K562 (cell line): Measurements from ENCODE around the gene SCAMP3. TPM values are rescaled to one million over a fixed set of nuclear protein-coding genes. Genes with fewer than 3 reads are reported as not detected.

Source experiments
- AFF4 ChIP-seq: sonication (generic); formaldehyde crosslinking; IDR thresholded peaks from 2 replicates; pipeline ENCODE4 v1.8.0; 2023; ENCODE audit warnings: mild to moderate bottlenecking, missing genetic modification reagents
- CC2D1A ChIP-seq: fragments of 450-650 bp; IDR thresholded peaks from 2 replicates; pipeline ENCODE4 v1.6.1; 2017; ENCODE audit warnings: mild to moderate bottlenecking
- CCNT2 ChIP-seq: IDR thresholded peaks from 2 replicates; pipeline ENCODE4 v1.6.1; 2011; ENCODE audit warnings: borderline replicate concordance, low read depth, mild to moderate bottlenecking, moderate library complexity, mixed read lengths, low read length; ENCODE audit not compliant: insufficient read length; ENCODE audit errors: extremely low read depth
- CREB3 ChIP-seq: fragments of 450-650 bp; conservative IDR thresholded peaks from 2 replicates; pipeline ENCODE4 v1.6.1; 2016; ENCODE audit warnings: missing genetic modification characterization, low read depth, mild to moderate bottlenecking, missing compliant biosample characterization, moderate library complexity
- HDAC1 ChIP-seq, 2 experiments: fragments of 450-650 bp; IDR thresholded peaks; 2 replicates each; pipeline ENCODE4 v1.6.1; 2016 to 2017; ENCODE audit warnings: inconsistent platforms in 1 of 2, mild to moderate bottlenecking in 1 of 2, moderate library complexity in 1 of 2
- HLTF ChIP-seq: fragments of 450-650 bp; IDR thresholded peaks from 2 replicates; pipeline ENCODE4 v1.6.1; 2016
- MCM5 ChIP-seq: fragments of 450-650 bp; IDR thresholded peaks from 2 replicates; pipeline ENCODE4 v1.6.1; 2016; ENCODE audit warnings: low read depth
- MTA1 ChIP-seq: fragments of 450-650 bp; IDR thresholded peaks from 2 replicates; pipeline ENCODE4 v1.6.1; 2017; ENCODE audit warnings: borderline replicate concordance
- MXD1 ChIP-seq: fragments of 250-450 bp; sonication (Bioruptor Pico); IDR thresholded peaks from 2 replicates; pipeline ENCODE4 v1.8.0; 2021; ENCODE audit warnings: borderline replicate concordance, mild to moderate bottlenecking, moderate library complexity; ENCODE audit not compliant: poor library complexity, severe bottlenecking
- NR2C2 ChIP-seq, 2 experiments: fragments of 200-800 bp in 1 of 2; sonication (Bioruptor generic) in 1 of 2; sonication (generic) in 1 of 2; formaldehyde crosslinking in 1 of 2; IDR thresholded peaks; 2 replicates each; pipeline versions ENCODE4 v1.6.1 to v1.8.0; 2016 to 2022; ENCODE audit warnings: mild to moderate bottlenecking in 1 of 2, missing compliant biosample characterization in 1 of 2, missing genetic modification characterization in 1 of 2, missing genetic modification reagents in 1 of 2
- TEAD2 ChIP-seq: fragments of 450-650 bp; IDR thresholded peaks from 2 replicates; pipeline ENCODE4 v1.6.1; 2016; ENCODE audit warnings: missing genetic modification characterization, control low read depth, missing compliant biosample characterization
- TGIF2 ChIP-seq: sonication (generic); formaldehyde crosslinking; IDR thresholded peaks from 2 replicates; pipeline ENCODE4 v1.8.1; 2022; ENCODE audit warnings: mild to moderate bottlenecking, missing genetic modification reagents, moderate library complexity
- TRIM24 ChIP-seq, 2 experiments: fragments of 450-650 bp; IDR thresholded peaks; 2 replicates each; pipeline ENCODE4 v1.6.1; 2016
- ZBTB11 ChIP-seq, 3 experiments: fragments of 200-800 bp in 1 of 3; fragments of 250-450 bp in 1 of 3; fragments of 450-650 bp in 1 of 3; sonication (Bioruptor Pico) in 1 of 3; sonication (Bioruptor generic) in 1 of 3; formaldehyde crosslinking in 1 of 3; IDR thresholded peaks; 2 replicates each; pipeline versions ENCODE4 v1.6.1 to v1.8.0; 2016 to 2022; ENCODE audit warnings: mild to moderate bottlenecking in 2 of 3, missing genetic modification characterization in 2 of 3, missing compliant biosample characterization in 1 of 3, moderate library complexity in 1 of 3
- ZNF121 ChIP-seq: sonication (generic); formaldehyde crosslinking; conservative IDR thresholded peaks from 2 replicates; pipeline ENCODE4 v1.8.0; 2022; ENCODE audit warnings: missing genetic modification reagents
- ZNF583 ChIP-seq: fragments of 250-450 bp; sonication (Bioruptor Pico); IDR thresholded peaks from 2 replicates; pipeline ENCODE4 v1.4.0; 2020
- ZNF780A ChIP-seq: fragments of 250-450 bp; sonication (Bioruptor Pico); IDR thresholded peaks from 2 replicates; pipeline ENCODE4 v1.5.0; 2021; ENCODE audit warnings: mild to moderate bottlenecking
- ZNF79 ChIP-seq: fragments of 250-450 bp; sonication (Bioruptor Pico); IDR thresholded peaks from 2 replicates; pipeline ENCODE4 v1.4.0; 2020; ENCODE audit warnings: low read depth, mild to moderate bottlenecking, moderate library complexity
- polyA plus RNA-seq, 8 experiments: library from polyadenylated mRNA; depleted of rRNA in 4 of 8; stranded (reverse) in 5 of 8; unstranded in 3 of 8; fragments of >200 nt; fragmentation: Nextera tagmentation in 2 of 8; fragmentation: Illumina TruSeq in 1 of 8; extraction: Ambion mirVana in 2 of 8; extraction: Trizol in 1 of 8; gene quantifications; 2 replicates each; pipeline versions ENCODE4 v1.2.1 to v1.2.3, GENCODE V29; 2011 to 2014; ENCODE audit warnings: inconsistent platforms in 1 of 8, missing spikeins in 1 of 8
- total RNA-seq, 7 experiments: library from RNA; depleted of rRNA in 6 of 7; stranded (reverse); fragments of >200 nt in 6 of 7; fragmentation: Illumina TruSeq in 2 of 7; extraction: Trizol in 2 of 7; gene quantifications; 2 replicates each; pipeline versions ENCODE4 v1.2.1 to v1.2.3, GENCODE V29; 2011 to 2021; ENCODE audit warnings: low replicate concordance in 1 of 7

The SCAMP3 gene
- total and polyA plus RNA-seq, 9 of the 15 experiments (the other 6 are each of a cell fraction or from before 2014, with no cell fraction given), result 14.2 to 131 (median 86.1) TPM

GRCh38 chr1:155261852-155262673 lies at the start of gene SCAMP3 (continued):
- TF ChIP-seq MCM5, result no peak
- no peak for TF ChIP-seq CC2D1A
- TF ChIP-seq CREB3 (tag), result no peak
- no peak for TF ChIP-seq TRIM24 (IDR thresholded peaks at IDR 0.05)
- TF ChIP-seq CCNT2, result peak; percentile 60
- TF ChIP-seq TGIF2 (CRISPR knock-in tag), result peak; percentile 86; the same call in 1 of the 2 replicates
- TF ChIP-seq ZNF780A (CRISPR knock-in tag), result no peak
- no peak for TF ChIP-seq ZNF583
- TF ChIP-seq ZNF121 (CRISPR knock-in tag), result no peak
- peak; percentile 44 to 95; a peak in 3 of 4 replicates for TF ChIP-seq HDAC1 (IDR thresholded peaks at IDR 0.05)
- no peak for TF ChIP-seq TEAD2
- 0 out of 2 replicates have a peak, but pooled peaks have one; percentile 24 for TF ChIP-seq ZNF79 (CRISPR knock-in tag)
- TF ChIP-seq NR2C2 (CRISPR knock-in tag; IDR thresholded peaks at IDR 0.05), result peak; percentile 63; the same call in 1 of the 2 replicates
- peak; percentile 82 for TF ChIP-seq NR2C2 (tag; IDR thresholded peaks at IDR 0.05)
- TF ChIP-seq MTA1, result no peak; the same call in 1 of the 2 replicates
- TF ChIP-seq MXD1 (CRISPR knock-in tag), result peak; percentile 8
- no peak for TF ChIP-seq HLTF
- no peak; the same call in 1 of the 2 replicates for TF ChIP-seq AFF4
- peak in 1 of 3 experiments; percentile 63; a peak in 2 of 6 replicates for TF ChIP-seq ZBTB11 (CRISPR knock-in tag; IDR thresholded peaks at IDR 0.05)
